Measurements from ENCODE around the gene SDHA.

Gene SDHA

DNA sequence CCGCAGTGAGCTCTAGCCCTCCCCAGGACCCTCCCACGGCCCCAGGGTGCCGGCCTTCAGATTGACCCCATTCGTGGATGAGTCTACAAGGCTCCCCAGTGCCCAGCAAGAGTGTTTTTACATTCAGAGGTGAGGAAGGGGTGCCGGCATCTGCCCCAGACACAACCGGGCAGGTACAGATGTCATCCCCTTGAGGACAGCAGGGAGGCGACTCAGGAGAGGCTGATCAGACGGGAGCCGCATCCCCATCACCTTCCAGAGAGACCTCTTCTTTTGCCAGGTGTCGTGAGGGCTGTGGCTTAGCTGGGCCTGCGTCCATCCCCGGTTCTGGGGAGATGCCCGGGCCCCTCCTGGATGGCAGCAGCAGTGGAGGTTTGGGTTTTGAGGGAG lies 31.1 kb upstream of the SDHA start:
- TF ChIP-seq RAD21 (IDR thresholded peaks at IDR 0.05; ENCODE audit: low read depth), result no peak
- TF ChIP-seq NFIC (IDR thresholded peaks at IDR 0.05), result no peak
- no peak for TF ChIP-seq TAF1 (IDR thresholded peaks at IDR 0.05; ENCODE audit: low read depth)
- no peak for TF ChIP-seq CREB1 (IDR thresholded peaks at IDR 0.05; ENCODE audit: low read depth)
- TF ChIP-seq FOXM1 (IDR thresholded peaks at IDR 0.05; ENCODE audit: borderline replicate concordance, low read depth), result no peak
- no peak for TF ChIP-seq TCF12 (IDR thresholded peaks at IDR 0.05; ENCODE audit: low read depth)
- no peak for TF ChIP-seq YY1 (IDR thresholded peaks at IDR 0.05; ENCODE audit: low read depth)
- TF ChIP-seq REST (IDR thresholded peaks at IDR 0.05; ENCODE audit: low read depth), result no peak
- TF ChIP-seq ZBTB7A (IDR thresholded peaks at IDR 0.05; ENCODE audit: low read depth), result no peak
- TF ChIP-seq EGR1 (IDR thresholded peaks at IDR 0.05), result no peak
- TF ChIP-seq, protein P1, sequence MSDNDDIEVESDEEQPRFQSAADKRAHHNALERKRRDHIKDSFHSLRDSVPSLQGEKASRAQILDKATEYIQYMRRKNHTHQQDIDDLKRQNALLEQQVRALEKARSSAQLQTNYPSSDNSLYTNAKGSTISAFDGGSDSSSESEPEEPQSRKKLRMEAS (IDR thresholded peaks at IDR 0.05), result no peak
- no peak for TF ChIP-seq TEAD4 (IDR thresholded peaks at IDR 0.05)
- TF ChIP-seq EP300 (IDR thresholded peaks at IDR 0.05; ENCODE audit: borderline replicate concordance), result no peak

DNA sequence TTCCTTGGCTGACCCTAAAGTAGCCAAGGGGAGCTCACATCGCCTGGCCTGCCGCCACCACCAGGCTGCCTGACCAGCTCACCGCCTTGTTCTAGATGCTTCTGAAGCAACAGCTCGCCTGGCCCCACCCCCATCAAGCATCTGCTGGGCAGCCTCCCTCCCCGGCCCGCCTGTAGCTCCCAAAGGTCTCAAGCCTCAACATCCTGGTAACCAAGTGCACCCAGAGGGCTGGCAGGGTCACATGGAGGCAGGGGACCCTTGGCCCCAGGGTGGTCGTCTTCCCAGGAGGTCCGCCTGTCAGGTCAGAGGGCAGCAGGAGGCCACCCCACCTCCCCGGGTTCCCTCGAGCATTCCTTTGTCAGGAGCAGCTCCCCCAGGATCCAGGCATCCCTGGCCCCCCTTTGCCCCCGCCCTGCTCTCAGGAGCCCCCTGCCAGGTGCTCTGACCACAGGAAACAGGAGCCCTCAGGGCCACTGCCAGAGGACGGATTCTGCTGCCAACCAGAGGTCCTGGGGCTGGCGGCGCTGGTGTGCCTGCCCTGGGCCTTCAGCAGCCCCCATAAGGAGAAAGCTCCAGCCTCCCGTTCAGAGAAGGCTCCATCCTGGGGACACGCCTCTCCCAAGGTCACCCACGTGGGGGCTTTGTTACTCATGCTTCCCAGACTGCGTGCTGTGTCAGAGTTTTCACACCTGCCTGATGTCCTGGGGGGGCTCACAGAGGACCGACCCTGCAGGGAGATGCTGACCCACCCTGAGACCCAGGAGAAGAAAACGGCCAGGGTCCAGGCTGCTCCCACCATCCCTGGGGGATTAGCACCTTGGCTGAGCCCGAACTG lies 30.3 kb upstream of the SDHA start:
- TF ChIP-seq YY1 (IDR thresholded peaks at IDR 0.05; ENCODE audit: low read depth) (no peak), TEAD4 (IDR thresholded peaks at IDR 0.05) (no peak), EP300 (IDR thresholded peaks at IDR 0.05; ENCODE audit: borderline replicate concordance) (no peak), CREB1 (IDR thresholded peaks at IDR 0.05; ENCODE audit: low read depth) (no peak), RAD21 (IDR thresholded peaks at IDR 0.05; ENCODE audit: low read depth) (no peak), TCF12 (IDR thresholded peaks at IDR 0.05; ENCODE audit: low read depth) (no peak), NFIC (IDR thresholded peaks at IDR 0.05) (no peak), EGR1 (IDR thresholded peaks at IDR 0.05) (no peak), FOXM1 (IDR thresholded peaks at IDR 0.05; ENCODE audit: borderline replicate concordance, low read depth) (no peak), TAF1 (IDR thresholded peaks at IDR 0.05; ENCODE audit: low read depth) (no peak), CEBPB (IDR thresholded peaks at IDR 0.05) (no peak), ZBTB7A (IDR thresholded peaks at IDR 0.05; ENCODE audit: low read depth) (no peak), REST (IDR thresholded peaks at IDR 0.05; ENCODE audit: low read depth) (no peak)

DNA sequence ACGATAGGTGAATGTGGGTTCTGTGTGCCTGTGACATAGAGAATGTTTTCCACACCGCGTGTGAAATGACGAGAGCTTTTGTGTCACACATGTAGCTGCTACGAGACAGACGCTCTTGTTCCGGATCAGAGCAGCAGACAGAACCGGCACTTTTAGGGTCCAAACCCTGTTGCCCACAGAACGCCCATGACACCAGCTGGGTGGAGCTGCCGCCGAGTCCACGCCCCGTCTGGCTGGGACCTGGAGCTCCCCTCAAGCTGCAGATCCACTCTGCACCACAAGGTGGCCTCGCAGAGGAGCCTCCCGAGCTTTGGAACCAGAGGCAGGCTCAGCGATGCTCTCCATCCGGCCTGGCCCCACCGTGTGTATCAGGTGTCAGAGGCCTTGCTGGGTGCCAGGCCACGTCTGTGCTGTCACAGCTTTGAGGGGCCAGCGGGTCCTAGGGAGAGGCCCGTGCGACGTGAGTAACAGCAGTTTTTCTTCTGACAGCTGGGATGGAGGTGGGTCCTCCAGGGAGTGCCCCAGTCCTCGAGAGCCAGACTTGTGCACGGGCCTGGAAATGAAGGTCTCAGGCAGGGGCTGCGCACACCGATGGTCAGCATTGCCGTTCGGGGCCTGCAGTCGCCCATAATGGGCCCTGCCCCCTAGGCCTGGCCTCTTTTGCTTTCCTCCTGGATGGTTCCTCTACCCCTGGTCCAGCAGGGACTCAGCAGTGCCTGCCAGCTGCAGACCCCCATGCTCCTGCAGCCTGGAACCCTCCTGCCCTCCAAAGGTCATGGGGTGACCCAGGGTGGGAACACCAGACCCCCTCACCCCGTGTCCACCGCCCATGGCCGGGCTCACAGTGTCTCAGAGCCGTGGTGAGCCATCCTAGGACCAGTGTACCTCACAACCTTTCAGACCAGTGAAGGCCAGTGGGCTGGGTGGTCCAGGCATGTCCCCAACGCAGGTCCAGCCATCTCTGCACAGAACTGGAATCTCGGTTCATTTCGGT lies 29.3 kb upstream of the SDHA start:
- 0 out of 2 replicates have a peak, but pooled peaks have one; percentile 14 for TF ChIP-seq USF1 (IDR thresholded peaks at IDR 0.05)
- TF ChIP-seq YY1 (IDR thresholded peaks at IDR 0.05; ENCODE audit: low read depth), result no peak
- TF ChIP-seq CEBPB (IDR thresholded peaks at IDR 0.05), result no peak
- TF ChIP-seq RAD21 (IDR thresholded peaks at IDR 0.05; ENCODE audit: low read depth), result peak; percentile 71
- TF ChIP-seq, protein P1 (IDR thresholded peaks at IDR 0.05), result peak; percentile 31; the same call in 1 of the 2 replicates

- TF ChIP-seq REST (IDR thresholded peaks at IDR 0.05; ENCODE audit: low read depth), result no peak
- no peak for TF ChIP-seq CEBPB (IDR thresholded peaks at IDR 0.05)
- TF ChIP-seq TCF12 (IDR thresholded peaks at IDR 0.05; ENCODE audit: low read depth), result no peak
- TF ChIP-seq RAD21 (IDR thresholded peaks at IDR 0.05; ENCODE audit: low read depth), result no peak
- TF ChIP-seq TEAD4 (IDR thresholded peaks at IDR 0.05), result no peak
- no peak for TF ChIP-seq EGR1 (IDR thresholded peaks at IDR 0.05)
Observed at GRCh38 chr5:189486-189885, 28.6 kb upstream of the SDHA start.
